Karpas-422 (cell line): ENCODE results near the gene C16orf78. TPM values are rescaled to one million over a fixed set of nuclear protein-coding genes. Genes with fewer than 3 reads are reported as not detected.
"Not testable (repeated sequence)": the region's sequence is repeated elsewhere in the genome, so short reads cannot be mapped to it uniquely, and the experiment has no call there.

ENCODE experiments used
- DNase-seq: peaks from one replicate; pipeline ENCODE4 v3.0.0-alpha.2; 2015
- H2AFZ ChIP-seq: fragments of 200-600 bp; sonication (generic); 2 replicates; pipeline ENCODE4 v1.6.1; 2014; ENCODE audit warnings: antibody characterized with exemption, low read length, mixed read lengths
- H3K27ac ChIP-seq: fragments of 200-600 bp; sonication (generic); 2 replicates; pipeline ENCODE4 v1.5.1; 2014; ENCODE audit warnings: mild to moderate bottlenecking, low read length, moderate library complexity
- H3K27me3 ChIP-seq: fragments of 200-600 bp; sonication (generic); 2 replicates; pipeline ENCODE4 v1.6.1; 2014; ENCODE audit warnings: low read length, mixed read lengths
- H3K36me3 ChIP-seq: fragments of 200-600 bp; sonication (generic); 2 replicates; pipeline ENCODE4 v1.6.1; 2014; ENCODE audit warnings: low read length, mixed read lengths; ENCODE audit not compliant: insufficient read depth
- H3K4me1 ChIP-seq: fragments of 200-600 bp; sonication (generic); 2 replicates; pipeline ENCODE4 v1.6.1; 2014; ENCODE audit warnings: mild to moderate bottlenecking, low read length, mixed read lengths
- H3K4me2 ChIP-seq: fragments of 200-600 bp; sonication (generic); 2 replicates; pipeline ENCODE4 v1.6.1; 2014; ENCODE audit warnings: low read length, low read depth, mild to moderate bottlenecking; ENCODE audit not compliant: poor library complexity, severe bottlenecking
- H3K4me3 ChIP-seq: fragments of 200-600 bp; sonication (generic); 2 replicates; pipeline ENCODE4 v1.5.1; 2014; ENCODE audit warnings: mild to moderate bottlenecking, antibody characterized with exemption, low read length, mixed read lengths
- H3K79me2 ChIP-seq: fragments of 200-600 bp; sonication (generic); 2 replicates; pipeline ENCODE4 v1.6.1; 2014; ENCODE audit warnings: mild to moderate bottlenecking, low read length, mixed read lengths
- H3K9ac ChIP-seq: fragments of 200-600 bp; sonication (generic); 2 replicates; pipeline ENCODE4 v1.6.0; 2014; ENCODE audit warnings: low read length
- H3K9me2 ChIP-seq: fragments of 200-600 bp; sonication (generic), shearing (Covaris generic); replicated peaks from 2 replicates; pipeline ENCODE4 v1.6.0; 2014; ENCODE audit warnings: mild to moderate bottlenecking, low read length, moderate library complexity; ENCODE audit not compliant: insufficient read depth
- H3K9me3 ChIP-seq: fragments of 300-700, 200-600 bp; sonication (generic); 2 replicates; pipeline ENCODE4 v1.6.1; 2014; ENCODE audit warnings: low read length, mixed read lengths
- H4K20me1 ChIP-seq: fragments of 200-600 bp; sonication (generic); 2 replicates; pipeline ENCODE4 v1.6.1; 2014; ENCODE audit warnings: mild to moderate bottlenecking, antibody characterized with exemption, low read length, low read depth; ENCODE audit not compliant: insufficient read depth
- total RNA-seq: library from RNA; depleted of rRNA; stranded (reverse); fragments of >200 nt; shearing (Covaris generic); gene quantifications from 2 replicates; pipeline ENCODE4 v1.2.3, GENCODE V29; 2014; ENCODE audit warnings: low replicate concordance

The C16orf78 gene
- total RNA-seq, 1 experiment from 2014 or later: not detected

DNA sequence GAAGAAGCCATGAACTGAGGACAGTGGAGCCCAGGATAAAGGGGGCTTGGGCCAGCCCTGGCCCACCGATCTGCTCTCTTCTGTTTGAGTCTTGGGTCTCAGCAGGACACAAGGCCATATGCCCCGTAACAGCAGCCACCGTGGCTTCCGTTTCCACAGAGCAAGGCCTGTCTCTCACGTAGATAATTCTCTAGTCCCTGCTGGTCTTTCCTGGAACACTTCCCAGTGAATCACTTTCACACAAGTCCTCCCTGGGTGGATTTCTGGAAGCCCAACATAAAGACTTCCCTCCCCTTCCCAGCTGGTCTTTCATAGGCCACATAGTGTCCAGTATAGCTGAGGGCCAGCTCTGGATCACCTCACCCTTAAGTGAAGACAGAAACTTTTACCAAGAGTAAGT, 19.9 kb upstream of the C16orf78 start:
- Histone ChIP-seq H3K9me2 (no peaks in the 10 kb centered on the region), H3K4me1 (no peaks in the 10 kb centered on the region), H3K4me2 (no peak overlapping the region), H3K9ac (no peak overlapping the region), H3K79me2 (no peaks in the 10 kb centered on the region), H3K9me3 (no peaks in the 10 kb centered on the region), H3K36me3 (no peaks in the 10 kb centered on the region), H3K27me3 (no peaks in the 10 kb centered on the region), H4K20me1 (no peaks in the 10 kb centered on the region), H3K4me3 (no peak overlapping the region), H2AFZ (no peak overlapping the region), H3K27ac (no peak overlapping the region)
- DNase-seq: no peak

- no peaks in the 10 kb centered on the region for H3K4me1 ChIP-seq
- no peak overlapping the region for H3K27ac ChIP-seq
- no peaks in the 10 kb centered on the region for H3K27me3 ChIP-seq
- no peak overlapping the region for H3K9ac ChIP-seq
- H2AFZ ChIP-seq: no peak overlapping the region
- no peak overlapping the region for H3K4me2 ChIP-seq
- no peak overlapping the region for H3K4me3 ChIP-seq
- DNase-seq: no peak
- no peaks in the 10 kb centered on the region for H4K20me1 ChIP-seq
- H3K9me3 ChIP-seq: no peaks in the 10 kb centered on the region
- H3K9me2 ChIP-seq: no peaks in the 10 kb centered on the region
- H3K36me3 ChIP-seq: no peaks in the 10 kb centered on the region
- H3K79me2 ChIP-seq: no peaks in the 10 kb centered on the region
Measured at GRCh38 chr16:49354101-49354500, 19.5 kb upstream of the C16orf78 start.

DNA sequence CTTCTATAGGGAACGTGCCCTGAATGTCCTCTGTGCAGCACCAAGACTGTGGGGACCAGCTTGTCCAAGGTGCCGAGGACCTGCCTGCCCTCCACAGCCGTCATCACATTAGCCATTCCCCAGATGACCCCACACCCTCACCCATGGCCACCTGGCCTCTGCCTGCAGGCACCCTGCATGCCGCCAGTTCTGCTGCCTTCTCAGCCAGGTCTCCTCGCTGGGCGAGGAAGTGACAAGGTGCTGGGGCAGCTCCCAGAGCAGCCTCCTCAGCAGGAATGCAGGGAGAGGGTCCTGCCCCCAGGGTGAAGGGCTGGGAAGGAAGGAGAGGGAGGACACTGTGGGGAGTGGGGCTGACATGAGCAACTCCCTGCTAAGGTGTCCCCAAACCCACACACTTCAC, 18.6 kb upstream of the C16orf78 start:
- H2AFZ ChIP-seq: no peak overlapping the region
- no peaks in the 10 kb centered on the region for H3K36me3 ChIP-seq
- H3K4me3 ChIP-seq: no peak overlapping the region
- no peak overlapping the region for H3K4me2 ChIP-seq
- H3K79me2 ChIP-seq: no peaks in the 10 kb centered on the region
- H3K4me1 ChIP-seq: no peaks in the 10 kb centered on the region
- no peak overlapping the region for H3K9ac ChIP-seq
- no peaks in the 10 kb centered on the region for H3K9me3 ChIP-seq
- H3K9me2 ChIP-seq: no peaks in the 10 kb centered on the region
- no peak overlapping the region for H3K27ac ChIP-seq
- no peak for DNase-seq
- H4K20me1 ChIP-seq: no peaks in the 10 kb centered on the region
- H3K27me3 ChIP-seq: no peaks in the 10 kb centered on the region

DNA sequence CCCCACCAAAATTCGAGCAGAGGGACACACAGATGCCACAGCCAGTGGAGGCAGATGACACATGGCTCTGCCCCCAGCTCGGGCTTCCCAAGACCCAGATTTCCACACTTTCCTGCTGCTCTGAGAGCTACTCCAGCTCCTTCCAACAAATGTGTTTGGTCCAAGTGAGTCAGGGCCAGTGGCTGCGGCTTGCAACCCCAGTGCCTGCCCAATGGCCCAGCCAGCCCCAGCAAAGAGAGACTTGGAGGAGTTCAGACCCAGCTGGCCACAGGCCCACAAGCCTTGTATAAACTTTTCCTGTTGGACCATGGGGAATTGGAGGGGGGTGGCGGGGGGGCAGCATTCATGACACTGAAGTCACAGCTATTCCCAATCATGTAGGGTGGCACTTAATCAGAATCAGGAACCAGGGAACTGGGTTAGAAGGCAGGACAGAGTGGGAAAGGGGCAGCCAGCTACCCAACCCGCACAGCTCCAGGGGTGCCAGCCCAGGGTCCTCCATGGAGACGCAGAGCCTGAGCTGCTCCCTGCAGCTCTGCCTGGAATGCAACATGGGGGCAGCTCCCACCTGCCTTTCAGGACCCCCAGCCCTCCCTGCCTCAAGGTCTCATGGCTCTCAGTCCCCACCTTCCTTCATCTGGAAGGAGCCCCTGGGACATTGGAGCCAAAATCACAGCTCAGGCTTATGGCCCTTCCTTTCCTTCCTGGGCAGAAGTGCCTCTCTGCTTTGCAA, 17.5 kb upstream of the C16orf78 start:
- Histone ChIP-seq H3K27ac (no peak overlapping the region), H3K9me2 (no peaks in the 10 kb centered on the region), H3K27me3 (no peaks in the 10 kb centered on the region), H4K20me1 (no peaks in the 10 kb centered on the region), H3K4me2 (no peak overlapping the region), H3K9ac (no peak overlapping the region), H3K9me3 (no peaks in the 10 kb centered on the region), H2AFZ (no peak overlapping the region), H3K4me3 (no peak overlapping the region), H3K4me1 (no peaks in the 10 kb centered on the region), H3K79me2 (no peaks in the 10 kb centered on the region), H3K36me3 (no peaks in the 10 kb centered on the region)
- DNase-seq: no peak

- H3K27ac ChIP-seq: no peak overlapping the region
- H3K9me3 ChIP-seq: no peaks in the 10 kb centered on the region
Measured at GRCh38 chr16:49356728-49357488, 16.7 kb upstream of the C16orf78 start.

GRCh38 chr16:49359591-49359990, 14.0 kb upstream of the C16orf78 start:
- Histone ChIP-seq H3K9me2 (no peaks in the 10 kb centered on the region), H3K9ac (no peak overlapping the region), H3K79me2 (no peaks in the 10 kb centered on the region), H3K9me3 (no peaks in the 10 kb centered on the region), H3K36me3 (no peaks in the 10 kb centered on the region), H3K27me3 (no peaks in the 10 kb centered on the region), H3K27ac (no peak overlapping the region), H3K4me2 (no peak overlapping the region), H2AFZ (no peak overlapping the region), H3K4me3 (no peak overlapping the region), H3K4me1 (no peaks in the 10 kb centered on the region), H4K20me1 (no peaks in the 10 kb centered on the region)
- DNase-seq: no peak

More at GRCh38 chr16:49356728-49357488, 16.7 kb upstream of the C16orf78 start:
- H3K9ac ChIP-seq: no peak overlapping the region
- H3K9me2 ChIP-seq: no peaks in the 10 kb centered on the region
- DNase-seq: no peak
- H3K4me1 ChIP-seq: no peaks in the 10 kb centered on the region
- H4K20me1 ChIP-seq: no peaks in the 10 kb centered on the region
- no peak overlapping the region for H2AFZ ChIP-seq
- H3K27me3 ChIP-seq: no peaks in the 10 kb centered on the region
- H3K4me3 ChIP-seq: no peak overlapping the region
- no peaks in the 10 kb centered on the region for H3K79me2 ChIP-seq
- H3K4me2 ChIP-seq: no peak overlapping the region
- H3K36me3 ChIP-seq: no peaks in the 10 kb centered on the region

DNA sequence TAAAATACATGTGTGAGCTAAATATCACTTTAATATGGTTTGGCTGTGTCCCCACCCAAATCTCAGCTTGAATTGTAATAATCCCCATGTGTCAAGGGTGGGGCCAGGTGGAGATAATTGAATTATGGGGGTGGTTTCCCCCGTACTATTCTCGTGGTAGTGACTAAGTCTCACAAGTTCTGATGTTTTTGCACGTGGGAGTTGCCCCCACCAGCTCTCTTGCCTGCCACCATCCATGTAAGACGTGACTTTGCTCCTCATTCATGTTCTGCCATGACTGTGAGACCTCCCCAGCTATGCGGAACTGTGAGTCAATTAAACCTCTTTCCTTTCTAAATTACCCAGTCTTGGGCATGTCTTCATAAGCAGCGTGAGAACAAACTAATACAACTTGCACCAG, 11.9 kb upstream of the C16orf78 start:
- not testable (repeated sequence) for H3K79me2 ChIP-seq, H3K9ac ChIP-seq, H3K27me3 ChIP-seq, DNase-seq, H4K20me1 ChIP-seq, H3K4me2 ChIP-seq, H2AFZ ChIP-seq, H3K4me3 ChIP-seq, H3K27ac ChIP-seq, H3K9me3 ChIP-seq, H3K9me2 ChIP-seq, H3K36me3 ChIP-seq
- peaks cover 10% of the 10 kb centered on the region for H3K4me1 ChIP-seq

- Histone ChIP-seq H3K9me2 (no peaks in the 10 kb centered on the region), H3K27ac (no peak overlapping the region), H3K9ac (no peak overlapping the region), H3K4me1 (peaks cover 15% of the 10 kb centered on the region), H4K20me1 (no peaks in the 10 kb centered on the region), H3K4me2 (no peak overlapping the region), H3K36me3 (no peaks in the 10 kb centered on the region), H3K9me3 (no peaks in the 10 kb centered on the region), H3K4me3 (no peak overlapping the region), H3K27me3 (no peaks in the 10 kb centered on the region), H2AFZ (no peak overlapping the region), H3K79me2 (no peaks in the 10 kb centered on the region)
- no peak for DNase-seq
Measured at GRCh38 chr16:49362230-49362629, 11.4 kb upstream of the C16orf78 start.
